Progenitor cell of endocrine pancreas (in vitro differentiated cells): ENCODE results near the gene SH3BP5. TPM values are rescaled to one million over a fixed set of nuclear protein-coding genes. Genes with fewer than 3 reads are reported as not detected.

Source experiments
- DNase-seq: peaks from one replicate; pipeline ENCODE4 v3.0.0; 2021; ENCODE audit warnings: low spot score; ENCODE audit not compliant: unreplicated experiment
- H3K27ac Mint-ChIP-seq: 2 replicates; pipeline ENCODE4 v1.8.0; 2021; ENCODE audit warnings: mild to moderate bottlenecking, moderate library complexity, mixed read lengths
- H3K27me3 Mint-ChIP-seq: 2 replicates; pipeline ENCODE4 v1.8.0; 2021; ENCODE audit warnings: mixed read lengths
- H3K36me3 Mint-ChIP-seq: 2 replicates; pipeline ENCODE4 v1.8.0; 2022; ENCODE audit warnings: mixed read lengths; ENCODE audit not compliant: insufficient read depth
- H3K4me1 Mint-ChIP-seq: 2 replicates; pipeline ENCODE4 v1.8.0; 2021; ENCODE audit warnings: low read depth, mixed read lengths
- H3K4me3 Mint-ChIP-seq: 2 replicates; pipeline ENCODE4 v1.8.0; 2021; ENCODE audit warnings: low read depth, mild to moderate bottlenecking, moderate library complexity, mixed read lengths
- H3K9me3 Mint-ChIP-seq: 2 replicates; pipeline ENCODE4 v1.8.0; 2021; ENCODE audit warnings: low read depth, mixed read lengths
- CTCF ChIP-seq: fragments of 200-600 bp; sonication (generic); IDR thresholded peaks from one replicate; pipeline ENCODE4 v1.5.0; 2021; ENCODE audit warnings: antibody characterized with exemption, mild to moderate bottlenecking; ENCODE audit not compliant: unreplicated experiment
- total RNA-seq: library from RNA; stranded (reverse); gene quantifications from 2 replicates; pipeline ENCODE4 v1.2.1, GENCODE V29; 2021

Gene SH3BP5
- total RNA-seq, 1 donor from 2014 or later = 11.6 TPM

DNA sequence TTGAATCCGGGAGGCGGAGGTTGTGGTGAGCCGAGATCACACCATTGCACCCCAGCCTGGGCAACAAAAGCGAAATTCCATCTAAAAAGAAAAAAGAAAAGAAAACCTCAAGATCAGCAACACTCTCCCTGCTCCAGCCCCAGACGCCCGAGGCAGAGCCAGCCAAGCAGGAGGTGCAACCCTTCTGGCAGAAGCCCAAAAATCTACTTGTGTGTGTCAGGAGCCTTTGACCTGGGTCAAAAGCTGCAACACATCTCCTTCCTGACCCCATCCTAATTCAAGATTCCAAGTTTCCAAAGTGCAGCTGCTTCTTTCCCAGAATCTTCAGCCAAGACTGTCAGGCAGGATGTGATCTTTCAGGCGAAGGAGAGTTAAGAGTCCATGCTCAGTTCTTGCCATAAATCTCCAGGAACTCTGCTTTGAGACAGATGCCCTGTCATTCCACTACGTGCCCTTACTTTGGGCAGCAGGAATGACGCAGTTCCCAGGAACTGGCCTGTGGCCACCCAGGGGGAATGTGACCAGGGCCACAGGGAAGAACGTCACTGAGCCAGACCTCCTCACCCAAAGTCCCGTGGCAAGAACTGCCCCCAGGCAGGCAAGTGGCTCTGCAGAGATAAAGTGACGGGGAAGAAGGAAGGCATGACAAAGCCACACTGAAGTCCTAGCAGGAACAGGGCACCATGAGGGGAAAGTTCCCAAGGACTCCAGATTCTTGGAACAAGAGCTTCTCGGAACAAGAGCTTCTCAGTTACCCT, 39.4 kb downstream of the SH3BP5 start:
- H3K36me3 Mint-ChIP-seq = peaks cover 1% of the 10 kb centered on the region
- no peaks in the 10 kb centered on the region for H3K9me3 Mint-ChIP-seq
- no peak for TF ChIP-seq CTCF
- no peaks in the 10 kb centered on the region for H3K27me3 Mint-ChIP-seq
- H3K4me1 Mint-ChIP-seq = peaks cover 19% of the 10 kb centered on the region
- H3K4me3 Mint-ChIP-seq = no peak overlapping the region
- DNase-seq = no peak
- no peak overlapping the region for H3K27ac Mint-ChIP-seq

DNA sequence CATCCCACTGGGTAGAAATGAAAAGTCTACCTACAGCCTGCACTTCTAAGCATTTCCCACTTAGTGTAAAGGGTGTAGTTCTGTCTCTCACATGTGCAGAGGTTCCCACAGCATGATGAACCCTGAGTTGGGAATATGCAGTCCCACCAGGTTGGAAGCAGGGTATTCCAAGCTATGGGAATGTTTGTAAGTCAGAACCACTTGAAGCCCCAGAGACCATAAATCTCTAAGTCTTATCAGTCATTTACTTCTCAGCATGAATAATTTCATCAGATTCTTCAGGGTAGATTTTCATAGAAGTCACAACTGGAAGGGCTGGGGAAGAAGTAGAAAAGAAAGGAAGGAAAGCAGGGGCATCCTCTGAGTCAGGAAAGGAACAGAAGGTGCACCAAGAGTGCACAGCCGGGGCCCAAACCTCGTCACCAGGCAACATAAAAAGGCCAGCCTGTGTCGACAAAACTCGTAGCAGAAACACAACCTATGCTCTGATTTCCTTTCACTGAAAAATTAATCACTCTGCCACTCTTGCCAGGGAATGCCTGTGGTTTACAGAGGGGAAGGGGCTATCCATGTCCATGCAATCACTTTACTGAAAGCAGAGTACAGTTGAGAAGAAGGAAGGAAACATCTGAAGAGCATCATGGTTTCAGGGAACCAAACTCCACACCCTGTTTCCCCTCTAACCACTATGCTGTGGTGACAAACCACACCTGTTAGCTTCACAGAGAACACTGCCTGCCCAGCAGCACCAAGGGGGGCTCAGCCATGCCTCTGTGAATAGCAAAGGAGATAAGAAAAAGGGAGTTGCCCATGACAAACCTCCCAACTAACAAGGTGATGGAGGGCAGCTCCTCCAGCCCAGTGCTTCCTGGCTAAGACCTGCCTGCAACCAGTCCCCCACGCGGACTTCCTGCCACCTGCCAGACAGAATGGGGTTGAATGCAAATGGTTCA, 40.5 kb downstream of the SH3BP5 start:
- H3K36me3 Mint-ChIP-seq = peaks cover 1% of the 10 kb centered on the region
- H3K27me3 Mint-ChIP-seq = no peaks in the 10 kb centered on the region
- H3K4me1 Mint-ChIP-seq = peaks cover 15% of the 10 kb centered on the region
- no peaks in the 10 kb centered on the region for H3K9me3 Mint-ChIP-seq
- no peak overlapping the region for H3K4me3 Mint-ChIP-seq
- TF ChIP-seq CTCF = no peak
- DNase-seq = no peak
- peak overlapping the region; percentile 81 for H3K27ac Mint-ChIP-seq

DNA sequence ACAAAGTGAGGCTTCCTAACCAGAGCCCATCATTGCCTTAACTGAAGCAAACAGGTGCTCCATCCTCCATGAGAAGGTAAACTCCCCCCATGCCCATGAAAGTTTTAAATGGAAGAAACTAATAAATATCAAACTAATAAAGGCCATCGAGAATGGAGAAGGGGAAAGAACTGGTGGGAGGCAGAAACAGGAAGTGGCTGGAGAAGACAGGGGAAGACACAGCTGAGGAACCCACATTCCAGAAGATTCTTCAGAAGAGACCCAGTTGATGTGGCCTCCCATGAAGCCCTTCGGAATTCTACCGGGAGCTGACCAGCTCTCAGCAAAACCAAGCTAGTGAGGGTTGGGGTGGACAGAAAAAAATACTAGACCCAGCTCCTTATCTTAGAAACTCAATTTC, 41.6 kb downstream of the SH3BP5 start:
- no peak for DNase-seq
- Mint-ChIP-seq H3K4me3 (no peak overlapping the region), H3K4me1 (peaks cover 15% of the 10 kb centered on the region)

GRCh38 chr3:15289661-15290060, 42.7 kb downstream of the SH3BP5 start:
- H3K9me3 Mint-ChIP-seq = no peaks in the 10 kb centered on the region
- no peak for TF ChIP-seq CTCF
- H3K4me3 Mint-ChIP-seq = no peak overlapping the region

More for the DNA sequence above, 41.6 kb downstream of the SH3BP5 start:
- H3K27me3 Mint-ChIP-seq = no peaks in the 10 kb centered on the region
- H3K9me3 Mint-ChIP-seq = no peaks in the 10 kb centered on the region
- no peak for TF ChIP-seq CTCF
- peaks cover 1% of the 10 kb centered on the region for H3K36me3 Mint-ChIP-seq
- no peak overlapping the region for H3K27ac Mint-ChIP-seq

DNA sequence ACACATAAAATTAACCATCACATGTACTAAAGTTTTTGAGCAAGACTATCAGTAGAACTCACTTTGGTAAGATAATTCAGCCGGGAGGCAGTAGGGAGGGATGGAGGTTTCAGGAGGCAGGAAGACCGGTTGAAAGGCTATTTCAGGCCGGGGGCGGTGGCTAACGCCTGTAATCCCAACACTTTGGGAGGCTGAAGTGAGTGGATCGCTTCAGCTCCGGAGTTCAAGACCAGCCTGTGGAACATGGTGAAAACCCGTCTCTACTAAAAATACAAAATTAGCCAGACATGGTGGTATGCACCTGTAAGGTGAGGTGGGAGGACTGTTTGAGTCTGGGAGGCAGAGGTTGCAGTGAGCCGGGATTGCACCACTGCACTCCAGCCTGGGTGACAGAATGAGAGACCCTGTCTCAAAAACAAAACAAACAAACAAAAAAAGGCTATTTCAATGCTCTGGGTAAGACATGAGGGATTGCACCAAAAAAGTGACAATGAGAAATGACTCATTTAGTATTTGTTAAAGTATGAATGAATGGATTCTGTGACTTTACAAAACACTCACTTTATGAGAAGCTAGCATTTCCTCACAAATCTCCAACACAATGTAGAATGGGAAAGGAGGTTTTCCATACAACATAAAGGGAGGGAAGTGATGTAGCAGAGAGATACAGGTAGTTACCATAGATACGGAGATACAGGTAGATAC, 43.9 kb downstream of the SH3BP5 start:
- TF ChIP-seq CTCF = no peak
- DNase-seq = no peak
- Mint-ChIP-seq H3K27ac (no peak overlapping the region), H3K4me3 (no peak overlapping the region), H3K27me3 (no peaks in the 10 kb centered on the region), H3K4me1 (peaks cover 12% of the 10 kb centered on the region), H3K9me3 (no peaks in the 10 kb centered on the region), H3K36me3 (no peaks in the 10 kb centered on the region)

More at GRCh38 chr3:15289661-15290060, 42.7 kb downstream of the SH3BP5 start:
- Mint-ChIP-seq H3K27me3 (no peaks in the 10 kb centered on the region), H3K27ac (no peak overlapping the region), H3K4me1 (peaks cover 12% of the 10 kb centered on the region), H3K36me3 (no peaks in the 10 kb centered on the region)
- DNase-seq = no peak
